Thyroid gland (tissue), 4 donors: Measurements from ENCODE around the gene GALNT4.

Source experiments
- CTCF ChIP-seq, 6 experiments: fragments of 200-600 bp in 3 of 6; fragments of 450-650 bp in 3 of 6; sonication (generic) in 3 of 6; IDR thresholded peaks; one replicate each; pipeline ENCODE4 v1.5.1; 2016 to 2019; ENCODE audit warnings: antibody characterized with exemption in 6 of 6, mild to moderate bottlenecking in 2 of 6, inconsistent platforms in 1 of 6, moderate library complexity in 1 of 6
- POLR2A ChIP-seq, 2 donors: fragments of 450-650 bp; IDR thresholded peaks; one replicate each; pipeline ENCODE4 v1.6.1; 2017; ENCODE audit warnings: antibody characterized with exemption in 2 of 2, mild to moderate bottlenecking in 2 of 2, moderate library complexity in 1 of 2

GRCh38 chr12:89481213-89481914, 43.2 kb downstream of the GALNT4 start:
- TF ChIP-seq CTCF (IDR thresholded peaks at IDR 0.05) (no peak), POLR2A (IDR thresholded peaks at IDR 0.05) (no peak)
